DMS114 treated with DMSO at 0.1 percent for 48 hours (cell line): Measurements from ENCODE around the gene EHMT2.
"Not testable (repeated sequence)": the region's sequence is repeated elsewhere in the genome, so short reads cannot be mapped to it uniquely, and the experiment has no call there.

ENCODE experiments used
- DNase-seq: peaks from one replicate; lab custom pipeline; 2025; ENCODE audit not compliant: unreplicated experiment; lab: John Stamatoyannopoulos, UW

The EHMT2 gene

GRCh38 chr6:31874084-31874670, 23.3 kb downstream of the EHMT2 start:
- DNase-seq = no peak

GRCh38 chr6:31871046-31871659, 26.3 kb downstream of the EHMT2 start:
- DNase-seq = no peak

GRCh38 chr6:31870385-31870921, 27.0 kb downstream of the EHMT2 start:
- DNase-seq = no peak

GRCh38 chr6:31869343-31869742, 28.2 kb downstream of the EHMT2 start:
- DNase-seq = no peak

GRCh38 chr6:31868658-31868971, 28.9 kb downstream of the EHMT2 start:
- DNase-seq = not testable (repeated sequence)

- no peak for DNase-seq
Measured at GRCh38 chr6:31865205-31866118, 32.0 kb downstream of the EHMT2 start.

- DNase-seq = no peak
Measured at GRCh38 chr6:31864818-31865204, 32.7 kb downstream of the EHMT2 start.

- DNase-seq = not testable (repeated sequence)
Measured at GRCh38 chr6:31864123-31864562, 33.4 kb downstream of the EHMT2 start.

GRCh38 chr6:31862344-31863235, 34.9 kb downstream of the EHMT2 start, which contains the start of gene NEU1:
Gene NEU1 (minus strand): TSS chr6:31862821. CDS start chr6:31862776, 45 bp downstream.
- DNase-seq = peak; percentile 100

- DNase-seq = no peak
Measured at GRCh38 chr6:31861919-31862343, 35.6 kb downstream of the EHMT2 start.

GRCh38 chr6:31861150-31861549, 36.3 kb downstream of the EHMT2 start:
- no peak for DNase-seq

GRCh38 chr6:31860349-31860748, 37.1 kb downstream of the EHMT2 start:
- DNase-seq = no peak

- no peak for DNase-seq
Measured at GRCh38 chr6:31859923-31860322, 37.6 kb downstream of the EHMT2 start.

- no peak for DNase-seq
Measured at GRCh38 chr6:31858707-31859106, 38.8 kb downstream of the EHMT2 start.

GRCh38 chr6:31857774-31858173, 39.7 kb downstream of the EHMT2 start:
- DNase-seq = not testable (repeated sequence)

GRCh38 chr6:31851980-31852718, 45.3 kb downstream of the EHMT2 start:
- DNase-seq = not testable (repeated sequence)

- DNase-seq = peak; percentile 36
Measured at GRCh38 chr6:31851485-31851832, 46.0 kb downstream of the EHMT2 start.

GRCh38 chr6:31850765-31851484, 46.6 kb downstream of the EHMT2 start:
- no peak for DNase-seq

GRCh38 chr6:31847276-31847978, 50.1 kb downstream of the EHMT2 start:
- DNase-seq = no peak
